ENCODE results near the gene RIN2. TPM values are rescaled to one million over a fixed set of nuclear protein-coding genes. Genes with fewer than 3 reads are reported as not detected.

RIN2 gene
- total and polyA plus RNA-seq, 7 donors = 4.4 to 33.4 (median 18.9) TPM

GRCh38 chr20:19725373-19725772 lies 32.7 kb upstream of the RIN2 start:
- WGBS, 3 donors = 94 to 97% (median 95%) methylated on average over 4 of the region's 4 CpGs
- no peak for DNase-seq
- intact Hi-C loops (cut with DNase I) = no loop called here
- H3K27me3 ChIP-seq (ENCODE audit: insufficient read depth in 3 of 3, low read length in 2 of 3) = no peaks in the 10 kb centered on the region
- no peak for TF ChIP-seq CTCF (IDR thresholded peaks at IDR 0.05)
- H3K36me3 ChIP-seq (ENCODE audit: insufficient read depth in 1 of 2, low read depth in 1 of 2) = no peaks in the 10 kb centered on the region
- no peaks in the 10 kb centered on the region for H3K9me3 ChIP-seq
- no peak for ATAC-seq
- no peak overlapping the region for H3K4me3 ChIP-seq
- H3K27ac ChIP-seq = no peak overlapping the region
- no peaks in the 10 kb centered on the region for H3K4me1 ChIP-seq

GRCh38 chr20:19725814-19726525 lies 32.1 kb upstream of the RIN2 start:
- ATAC-seq = no peak

GRCh38 chr20:19727251-19727847 lies 30.7 kb upstream of the RIN2 start:
- intact Hi-C loops (cut with DNase I) = no loop called here
- WGBS, 3 donors = 92 to 96% (median 95%) methylated on average over 10 of the region's 10 CpGs
- H3K27me3 ChIP-seq (ENCODE audit: insufficient read depth in 3 of 3, low read length in 2 of 3) = no peaks in the 10 kb centered on the region
- ATAC-seq (no peak), DNase-seq (no peak)
- H3K36me3 ChIP-seq (ENCODE audit: insufficient read depth in 1 of 2, low read depth in 1 of 2) = no peaks in the 10 kb centered on the region
- no peaks in the 10 kb centered on the region for H3K4me1 ChIP-seq
- no peak for TF ChIP-seq CTCF (IDR thresholded peaks at IDR 0.05)
- no peaks in the 10 kb centered on the region for H3K9me3 ChIP-seq
- no peak overlapping the region for H3K27ac ChIP-seq
- no peak overlapping the region for H3K4me3 ChIP-seq

More at GRCh38 chr20:19725814-19726525, 32.1 kb upstream of the RIN2 start:
- Histone ChIP-seq H3K36me3 (ENCODE audit: insufficient read depth in 1 of 2, low read depth in 1 of 2) (no peaks in the 10 kb centered on the region), H3K27ac (no peak overlapping the region), H3K4me3 (no peak overlapping the region), H3K27me3 (ENCODE audit: insufficient read depth in 3 of 3, low read length in 2 of 3) (no peaks in the 10 kb centered on the region), H3K9me3 (no peaks in the 10 kb centered on the region), H3K4me1 (no peaks in the 10 kb centered on the region)
- no peak for DNase-seq
- intact Hi-C loops (cut with DNase I) = no loop called here
- WGBS, 3 donors = 81 to 94% (median 92%) methylated on average over 1 of the region's 1 CpG
- no peak for TF ChIP-seq CTCF (IDR thresholded peaks at IDR 0.05)

GRCh38 chr20:19729672-19730071 lies 28.4 kb upstream of the RIN2 start:
- TF ChIP-seq CTCF (IDR thresholded peaks at IDR 0.05) = no peak
- intact Hi-C loops (cut with DNase I) = no loop called here
- Histone ChIP-seq H3K27ac (no peak overlapping the region), H3K4me3 (no peak overlapping the region), H3K4me1 (peaks cover 2% of the 10 kb centered on the region), H3K36me3 (ENCODE audit: insufficient read depth in 1 of 2, low read depth in 1 of 2) (no peaks in the 10 kb centered on the region), H3K27me3 (ENCODE audit: insufficient read depth in 3 of 3, low read length in 2 of 3) (no peaks in the 10 kb centered on the region), H3K9me3 (no peaks in the 10 kb centered on the region)
- ATAC-seq (no peak), DNase-seq (no peak)
- WGBS, 3 donors = 92 to 99% (median 94%) methylated on average over 4 of the region's 4 CpGs

Measured in psoas muscle (tissue), 8 donors.